ENCODE results near the gene DSTN.

Gene DSTN

GRCh38 chr20:17625246-17626051 is 55.6 kb downstream of the DSTN start:
- DNase-seq = no peak

- no peak for DNase-seq
These were observed 56.5 kb downstream of the DSTN start for GRCh38 chr20:17626217-17627007.

- DNase-seq = no peak
These were observed 57.5 kb downstream of the DSTN start for GRCh38 chr20:17627101-17627955.

- no peak for DNase-seq
These were observed 58.4 kb downstream of the DSTN start for GRCh38 chr20:17628101-17628841.

GRCh38 chr20:17629025-17629424 is 59.1 kb downstream of the DSTN start:
- no peak for DNase-seq

- DNase-seq = no peak
These were observed 59.8 kb downstream of the DSTN start for GRCh38 chr20:17629678-17630089.

- no peak for DNase-seq
These were observed 60.4 kb downstream of the DSTN start for GRCh38 chr20:17630151-17630805.

- no peak for DNase-seq
These were observed 60.9 kb downstream of the DSTN start for GRCh38 chr20:17630806-17631195.

GRCh38 chr20:17631576-17632319 is 61.9 kb downstream of the DSTN start:
- no peak for DNase-seq

GRCh38 chr20:17633221-17633849 is 63.5 kb downstream of the DSTN start:
- no peak for DNase-seq

- DNase-seq = no peak
These were observed 64.1 kb downstream of the DSTN start for GRCh38 chr20:17633850-17634500.

- DNase-seq = no peak
These were observed 64.9 kb downstream of the DSTN start for GRCh38 chr20:17634661-17635331.

- DNase-seq = no peak
These were observed 65.7 kb downstream of the DSTN start for GRCh38 chr20:17635332-17636244.

GRCh38 chr20:17636523-17637412 is 66.9 kb downstream of the DSTN start:
- no peak for DNase-seq

- DNase-seq = no peak
These were observed 67.5 kb downstream of the DSTN start for GRCh38 chr20:17637413-17637780.

- DNase-seq = no peak
These were observed 68.2 kb downstream of the DSTN start for GRCh38 chr20:17637985-17638640.

All from NCI-H1417 treated with DMSO at 0.1 percent for 48 hours (cell line).